Measurements from ENCODE around the gene MTA2. TPM values are rescaled to one million over a fixed set of nuclear protein-coding genes. Genes with fewer than 3 reads are reported as not detected.

The MTA2 gene
- total RNA-seq, 1 experiment from 2014 or later: 87.5 TPM

DNA sequence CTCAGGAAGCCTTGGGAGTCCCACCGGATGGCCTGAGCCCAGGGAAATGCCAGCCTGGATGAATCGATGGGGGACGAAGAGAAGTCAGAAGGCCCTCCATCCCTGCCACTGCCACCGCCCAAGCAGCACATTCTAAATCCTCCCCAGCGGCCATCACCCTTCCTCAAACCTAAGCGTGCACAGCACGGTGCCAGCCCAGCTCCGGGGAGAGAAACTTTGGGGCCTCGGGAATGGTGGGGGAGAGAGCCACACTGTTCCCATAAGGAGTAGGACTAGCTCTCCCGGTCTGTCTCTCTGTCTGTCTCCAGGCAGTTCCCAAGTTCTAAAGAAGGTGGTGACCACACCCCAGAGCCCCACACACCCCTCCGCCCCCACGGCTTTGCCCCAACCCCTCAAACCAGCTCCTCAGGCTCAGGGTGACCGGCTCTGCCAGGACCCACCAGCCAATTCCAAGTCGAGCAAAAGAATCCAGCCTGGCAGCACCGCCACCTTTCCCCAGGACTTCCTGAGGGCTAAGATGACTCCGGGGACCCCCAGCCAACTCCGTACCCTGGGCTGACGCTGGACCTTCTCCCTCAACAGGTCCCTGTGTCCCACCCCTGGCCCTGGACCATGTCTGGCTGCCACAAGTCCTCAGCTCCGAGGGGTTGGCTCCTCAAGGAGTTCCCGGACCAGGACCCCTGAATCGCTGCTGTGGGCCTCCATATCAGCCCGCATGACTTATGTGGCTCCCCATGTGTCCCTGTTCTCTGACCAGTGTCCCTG lies 57.8 kb downstream of the MTA2 start:
- DNase-seq (ENCODE audit: low read depth): no peak
- in situ Hi-C loops (cut with HindIII; ENCODE audit: low pct_unique_long_range_greater_than_20kb, low sequenced_read_pairs): no loop called here

Other genes with a start within 250 kb of the MTA2 start
- not detected in 2 replicates for gene SCGB1A1, start 182.8 kb downstream of the MTA2 start, total RNA-seq (2014; rRNA removed; shearing (Covaris generic); ENCODE audit: low replicate concordance)
- gene AHNAK, start 55.1 kb downstream of the MTA2 start, total RNA-seq (2014; rRNA removed; shearing (Covaris generic); ENCODE audit: low replicate concordance): 141 and 188 TPM in 2 replicates
- 2,603 and 2,794 TPM in 2 replicates for gene EEF1G, start 28.0 kb downstream of the MTA2 start, total RNA-seq (2014; rRNA removed; shearing (Covaris generic); ENCODE audit: low replicate concordance)
- 11.7 and 14.2 TPM in 2 replicates for gene TUT1, start 10.3 kb downstream of the MTA2 start, total RNA-seq (2014; rRNA removed; shearing (Covaris generic); ENCODE audit: low replicate concordance)
- gene EML3, start 10.9 kb upstream of the MTA2 start, total RNA-seq (2014; rRNA removed; shearing (Covaris generic); ENCODE audit: low replicate concordance): 16.1 and 19.3 TPM in 2 replicates
- gene ROM1, start 11.4 kb upstream of the MTA2 start, total RNA-seq (2014; rRNA removed; shearing (Covaris generic); ENCODE audit: low replicate concordance): 4.5 and 7.4 TPM in 2 replicates
- gene B3GAT3, start 20.1 kb upstream of the MTA2 start, total RNA-seq (2014; rRNA removed; shearing (Covaris generic); ENCODE audit: low replicate concordance): 34.9 and 52.3 TPM in 2 replicates
- 434 and 492 TPM in 2 replicates for gene GANAB, start 44.7 kb upstream of the MTA2 start, total RNA-seq (2014; rRNA removed; shearing (Covaris generic); ENCODE audit: low replicate concordance)
- 7.6 and 14.5 TPM in 2 replicates for gene INTS5, start 51.4 kb upstream of the MTA2 start, total RNA-seq (2014; rRNA removed; shearing (Covaris generic); ENCODE audit: low replicate concordance)
- gene C11orf98, start 63.3 kb upstream of the MTA2 start, total RNA-seq (2014; rRNA removed; shearing (Covaris generic); ENCODE audit: low replicate concordance): 48.1 and 59.2 TPM in 2 replicates
- 0.09 and 6.4 TPM in 2 replicates for gene CSKMT, start 63.4 kb upstream of the MTA2 start, total RNA-seq (2014; rRNA removed; shearing (Covaris generic); ENCODE audit: low replicate concordance)
- 18.2 and 25.6 TPM in 2 replicates for gene UQCC3, start 69.8 kb upstream of the MTA2 start, total RNA-seq (2014; rRNA removed; shearing (Covaris generic); ENCODE audit: low replicate concordance)
- gene LBHD1, start 70.4 kb upstream of the MTA2 start, total RNA-seq (2014; rRNA removed; shearing (Covaris generic); ENCODE audit: low replicate concordance): 1.9 and 3.2 TPM in 2 replicates
- 81.8 and 106 TPM in 2 replicates for gene UBXN1, start 77.2 kb upstream of the MTA2 start, total RNA-seq (2014; rRNA removed; shearing (Covaris generic); ENCODE audit: low replicate concordance)
- gene LRRN4CL, start 87.7 kb upstream of the MTA2 start, total RNA-seq (2014; rRNA removed; shearing (Covaris generic); ENCODE audit: low replicate concordance): not detected in 2 replicates
- 37.5 and 55.8 TPM in 2 replicates for gene BSCL2, start 105.6 kb upstream of the MTA2 start, total RNA-seq (2014; rRNA removed; shearing (Covaris generic); ENCODE audit: low replicate concordance)
- gene GNG3, start 105.8 kb upstream of the MTA2 start, total RNA-seq (2014; rRNA removed; shearing (Covaris generic); ENCODE audit: low replicate concordance): not detected in 2 replicates
- gene HNRNPUL2, start 125.6 kb upstream of the MTA2 start, total RNA-seq (2014; rRNA removed; shearing (Covaris generic); ENCODE audit: low replicate concordance): 4.4 and 4.8 TPM in 2 replicates
- gene TTC9C, start 126.6 kb upstream of the MTA2 start, total RNA-seq (2014; rRNA removed; shearing (Covaris generic); ENCODE audit: low replicate concordance): 30.9 and 37.2 TPM in 2 replicates
- gene ZBTB3, start 152.3 kb upstream of the MTA2 start, total RNA-seq (2014; rRNA removed; shearing (Covaris generic); ENCODE audit: low replicate concordance): 4.6 and 14.9 TPM in 2 replicates
- 75.4 and 80.0 TPM in 2 replicates for gene POLR2G, start 159.7 kb upstream of the MTA2 start, total RNA-seq (2014; rRNA removed; shearing (Covaris generic); ENCODE audit: low replicate concordance)
- 12.9 and 14.6 TPM in 2 replicates for gene TAF6L, start 169.5 kb upstream of the MTA2 start, total RNA-seq (2014; rRNA removed; shearing (Covaris generic); ENCODE audit: low replicate concordance)
- gene TMEM179B, start 185.5 kb upstream of the MTA2 start, total RNA-seq (2014; rRNA removed; shearing (Covaris generic); ENCODE audit: low replicate concordance): 14.9 and 33.8 TPM in 2 replicates
- 42.0 and 58.7 TPM in 2 replicates for gene TMEM223, start 190.1 kb upstream of the MTA2 start, total RNA-seq (2014; rRNA removed; shearing (Covaris generic); ENCODE audit: low replicate concordance)
- gene NXF1, start 203.6 kb upstream of the MTA2 start, total RNA-seq (2014; rRNA removed; shearing (Covaris generic); ENCODE audit: low replicate concordance): 1.5 and 6.3 TPM in 2 replicates
- gene STX5, start 230.2 kb upstream of the MTA2 start, total RNA-seq (2014; rRNA removed; shearing (Covaris generic); ENCODE audit: low replicate concordance): 29.6 and 39.5 TPM in 2 replicates
- not detected in 2 replicates for gene TEX54, start 231.0 kb upstream of the MTA2 start, total RNA-seq (2014; rRNA removed; shearing (Covaris generic); ENCODE audit: low replicate concordance)
- 82.0 and 102 TPM in 2 replicates for gene WDR74, start 237.7 kb upstream of the MTA2 start, total RNA-seq (2014; rRNA removed; shearing (Covaris generic); ENCODE audit: low replicate concordance)